Measurements from ENCODE around the gene LRRC56.
A peak's percentile ranks its signal among the peaks of the same experiment; 100 is the strongest.

Gene LRRC56

GRCh38 chr11:526192-526591 is 11.1 kb upstream of the LRRC56 start:
- no peak for DNase-seq

GRCh38 chr11:528166-528814 is 9.0 kb upstream of the LRRC56 start:
- no peak for DNase-seq

- no peak for DNase-seq
Measured at GRCh38 chr11:528815-529727, 8.3 kb upstream of the LRRC56 start.

- no peak for DNase-seq
Measured at GRCh38 chr11:529728-530411, 7.5 kb upstream of the LRRC56 start.

- no peak for DNase-seq
Measured at GRCh38 chr11:530960-531831, 6.1 kb upstream of the LRRC56 start.

- DNase-seq: no peak
Measured at GRCh38 chr11:531919-532526, 5.3 kb upstream of the LRRC56 start.

GRCh38 chr11:532527-532985 is 4.8 kb upstream of the LRRC56 start:
- no peak for DNase-seq

- DNase-seq: no peak
Measured at GRCh38 chr11:532986-533585, 4.2 kb upstream of the LRRC56 start.

GRCh38 chr11:533586-534395 is 3.5 kb upstream of the LRRC56 start:
- DNase-seq: no peak

GRCh38 chr11:534396-535209 is 2.7 kb upstream of the LRRC56 start:
- no peak for DNase-seq

GRCh38 chr11:535210-535518 is 2.2 kb upstream of the LRRC56 start:
- no peak for DNase-seq

- peak; percentile 95 for DNase-seq
Measured at GRCh38 chr11:535519-536454, 1.5 kb upstream of the LRRC56 start, which contains the start of gene HRAS. HRAS (minus strand) TSS chr11:535576.

GRCh38 chr11:537622-538430 is 499 bp downstream of the LRRC56 start:
- DNase-seq: no peak

- DNase-seq: no peak
Measured at GRCh38 chr11:538431-539051, 1.2 kb downstream of the LRRC56 start.

- no peak for DNase-seq
Measured at GRCh38 chr11:539971-540481, 2.7 kb downstream of the LRRC56 start.

GRCh38 chr11:540583-541432 is 3.5 kb downstream of the LRRC56 start:
- no peak for DNase-seq

Data from midbrain (tissue), 1 donor.